HUES48 (cell line): ENCODE data around the gene CFAP74.

Experiments used
- H3K27ac ChIP-seq: one replicate; pipeline ENCODE4 v1.7.0; 2013; ENCODE audit warnings: low read depth, low read length, inconsistent platforms
- H3K27me3 ChIP-seq: 2 replicates; pipeline ENCODE4 v1.6.1; 2013; ENCODE audit warnings: mild to moderate bottlenecking, low read length; ENCODE audit not compliant: control insufficient read depth, insufficient read depth
- H3K36me3 ChIP-seq: 2 replicates; pipeline ENCODE4 v1.6.1; 2013; ENCODE audit warnings: low read length; ENCODE audit not compliant: control insufficient read depth, insufficient read depth
- H3K4me1 ChIP-seq: 2 replicates; pipeline ENCODE4 v1.6.1; 2013; ENCODE audit warnings: mild to moderate bottlenecking, low read length; ENCODE audit not compliant: control insufficient read depth, insufficient read depth
- H3K4me3 ChIP-seq: 2 replicates; pipeline ENCODE4 v1.5.1; 2013; ENCODE audit warnings: mild to moderate bottlenecking, low read depth, low read length
- H3K9ac ChIP-seq: 2 replicates; pipeline ENCODE4 v1.6.1; 2013; ENCODE audit warnings: mild to moderate bottlenecking, low read depth, low read length, moderate library complexity
- H3K9me3 ChIP-seq: 2 replicates; pipeline ENCODE4 v1.6.1; 2013; ENCODE audit warnings: low read length; ENCODE audit not compliant: control insufficient read depth, insufficient read depth

Gene CFAP74

DNA sequence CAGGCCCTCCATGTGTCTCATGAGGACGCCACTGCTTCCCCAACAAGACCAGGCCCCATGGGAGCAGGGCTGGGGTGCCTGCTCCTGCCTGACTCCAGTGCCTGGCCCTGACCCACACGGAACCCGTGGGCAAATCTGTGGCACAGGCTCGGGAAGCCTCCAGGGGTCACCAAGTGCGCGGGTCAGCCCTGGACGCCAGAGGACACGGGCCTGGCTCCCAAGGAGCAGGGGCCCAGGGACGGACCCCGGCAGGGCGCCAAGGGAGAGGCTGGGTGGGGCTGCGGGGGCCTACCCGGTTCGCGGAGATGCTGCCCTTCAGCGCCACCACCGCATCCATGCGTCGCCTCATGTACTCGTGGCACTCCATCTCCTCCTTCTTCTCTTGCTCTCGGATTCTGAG lies 31.9 kb downstream of the CFAP74 start:
- Histone ChIP-seq H3K9me3 (no peaks in the 10 kb centered on the region), H3K27me3 (no peaks in the 10 kb centered on the region), H3K36me3 (no peaks in the 10 kb centered on the region), H3K4me3 (no peak overlapping the region), H3K27ac (no peak overlapping the region), H3K9ac (no peak overlapping the region), H3K4me1 (no peaks in the 10 kb centered on the region)

DNA sequence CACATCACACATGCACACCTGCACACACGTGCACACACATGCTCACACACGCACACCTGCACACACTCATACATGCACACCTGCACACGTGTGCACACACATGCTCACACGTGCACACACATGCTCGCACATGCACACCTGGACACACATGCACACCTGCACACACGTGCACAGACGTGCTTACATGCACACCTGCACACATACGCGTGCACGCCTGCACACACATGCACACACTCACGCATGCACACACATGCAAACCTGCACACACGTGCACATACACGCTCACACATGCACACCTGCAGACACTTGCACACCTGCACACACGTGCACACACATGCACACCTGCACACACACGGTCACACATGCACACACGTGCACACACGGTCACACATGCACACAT lies 32.6 kb downstream of the CFAP74 start:
- H3K9ac ChIP-seq: no peak overlapping the region
- no peaks in the 10 kb centered on the region for H3K4me1 ChIP-seq
- H3K9me3 ChIP-seq: no peaks in the 10 kb centered on the region
- no peaks in the 10 kb centered on the region for H3K27me3 ChIP-seq
- H3K4me3 ChIP-seq: no peak overlapping the region
- H3K36me3 ChIP-seq: no peaks in the 10 kb centered on the region
- no peak overlapping the region for H3K27ac ChIP-seq

DNA sequence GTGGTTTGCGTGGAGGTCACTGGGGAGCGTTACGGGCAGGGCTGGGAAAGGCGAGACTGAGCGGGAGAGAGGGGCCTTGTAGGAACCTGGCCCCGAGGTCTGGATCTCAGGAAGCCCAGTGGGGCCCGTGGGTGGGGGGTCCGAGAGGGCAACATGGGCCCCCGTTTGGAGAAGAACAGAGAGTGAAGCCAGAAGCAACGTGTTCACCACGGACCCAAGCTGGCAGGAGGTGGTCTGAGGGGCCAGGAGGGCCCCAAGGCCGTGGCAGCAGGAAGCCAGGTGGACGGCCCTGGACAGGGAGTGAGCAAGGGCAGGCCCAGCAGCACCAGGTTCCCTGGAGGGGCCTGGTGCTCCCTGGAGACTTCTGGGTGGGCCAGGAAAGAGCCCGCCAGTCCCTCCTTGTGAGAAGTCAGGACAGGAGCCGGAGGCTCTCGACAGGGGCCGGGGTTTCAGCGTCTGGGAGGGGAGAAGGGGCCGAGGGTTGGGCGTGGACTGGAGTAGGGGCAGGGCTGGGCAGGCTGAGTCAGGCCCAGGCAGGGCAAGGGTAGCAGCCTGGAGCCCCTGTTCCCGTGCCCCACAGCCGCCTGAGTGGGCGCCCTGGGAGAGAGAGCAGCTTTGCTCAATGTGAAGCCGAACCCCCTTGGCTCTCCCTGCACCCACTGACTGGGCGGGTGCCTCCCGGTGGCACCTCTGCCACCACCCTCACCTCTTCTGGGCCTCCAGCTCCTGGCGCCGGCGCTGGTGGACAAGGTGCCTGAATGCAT lies 33.5 kb downstream of the CFAP74 start:
- no peaks in the 10 kb centered on the region for H3K27me3 ChIP-seq
- no peak overlapping the region for H3K4me3 ChIP-seq
- no peak overlapping the region for H3K27ac ChIP-seq
- H3K9ac ChIP-seq: no peak overlapping the region
- no peaks in the 10 kb centered on the region for H3K4me1 ChIP-seq
- no peaks in the 10 kb centered on the region for H3K9me3 ChIP-seq
- no peaks in the 10 kb centered on the region for H3K36me3 ChIP-seq

- Histone ChIP-seq H3K27ac (no peak overlapping the region), H3K9ac (no peak overlapping the region), H3K4me3 (no peak overlapping the region), H3K9me3 (no peaks in the 10 kb centered on the region), H3K27me3 (no peaks in the 10 kb centered on the region), H3K4me1 (no peaks in the 10 kb centered on the region), H3K36me3 (no peaks in the 10 kb centered on the region)
Measured at GRCh38 chr1:1969505-1969900, 34.1 kb downstream of the CFAP74 start.

GRCh38 chr1:1968767-1969504 lies 34.6 kb downstream of the CFAP74 start:
- Histone ChIP-seq H3K9me3 (no peaks in the 10 kb centered on the region), H3K27me3 (no peaks in the 10 kb centered on the region), H3K36me3 (no peaks in the 10 kb centered on the region), H3K27ac (no peak overlapping the region), H3K4me3 (no peak overlapping the region), H3K9ac (no peak overlapping the region), H3K4me1 (no peaks in the 10 kb centered on the region)

DNA sequence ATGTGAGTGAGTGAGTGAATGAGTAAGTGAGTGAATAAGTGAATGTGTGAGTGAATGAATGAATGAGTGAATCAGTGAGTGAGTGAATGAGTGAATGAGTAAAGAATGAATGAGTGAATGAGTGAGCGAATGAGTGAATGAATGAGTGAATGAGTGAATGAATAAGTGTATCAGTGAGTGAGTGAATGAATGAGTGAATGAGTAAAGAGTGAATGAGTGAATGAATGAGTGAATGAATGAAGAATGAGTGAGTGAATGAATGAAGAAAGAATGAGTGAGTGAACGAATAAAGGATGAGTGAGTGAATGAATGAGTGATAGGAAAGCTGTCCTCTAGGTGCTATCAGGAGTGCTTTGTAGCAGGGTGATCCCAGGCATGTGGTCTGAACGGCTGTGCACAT lies 35.7 kb downstream of the CFAP74 start:
- Histone ChIP-seq H3K27me3 (no peaks in the 10 kb centered on the region), H3K36me3 (no peaks in the 10 kb centered on the region), H3K27ac (no peak overlapping the region), H3K4me3 (no peak overlapping the region), H3K9me3 (no peaks in the 10 kb centered on the region), H3K4me1 (no peaks in the 10 kb centered on the region), H3K9ac (no peak overlapping the region)

DNA sequence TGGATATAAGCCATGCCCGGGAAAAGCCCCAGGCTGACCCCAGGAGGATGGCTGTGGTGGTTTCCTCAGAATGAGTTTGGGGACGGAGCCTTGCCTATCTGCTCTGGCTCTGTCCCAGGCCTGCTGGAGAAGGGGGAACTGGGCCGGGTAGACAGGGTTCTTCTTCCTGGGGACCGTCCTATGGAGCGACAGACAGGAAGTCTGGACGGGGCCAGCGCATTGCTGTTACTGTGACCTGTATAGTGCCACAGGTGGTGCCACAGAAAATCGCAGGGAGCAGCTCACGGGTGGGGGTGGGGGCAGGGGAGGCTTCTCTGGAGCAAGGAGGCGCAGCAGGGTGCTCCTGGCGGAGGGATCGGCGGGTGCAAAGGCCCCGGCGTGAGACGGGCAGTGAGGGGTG lies 36.4 kb downstream of the CFAP74 start:
- no peak overlapping the region for H3K9ac ChIP-seq
- no peaks in the 10 kb centered on the region for H3K36me3 ChIP-seq
- no peaks in the 10 kb centered on the region for H3K9me3 ChIP-seq
- H3K4me3 ChIP-seq: no peak overlapping the region
- no peak overlapping the region for H3K27ac ChIP-seq
- H3K27me3 ChIP-seq: no peaks in the 10 kb centered on the region
- H3K4me1 ChIP-seq: no peaks in the 10 kb centered on the region

GRCh38 chr1:1966071-1966740 lies 37.4 kb downstream of the CFAP74 start:
- no peaks in the 10 kb centered on the region for H3K36me3 ChIP-seq
- H3K4me3 ChIP-seq: no peak overlapping the region
- H3K9ac ChIP-seq: no peak overlapping the region
- no peaks in the 10 kb centered on the region for H3K9me3 ChIP-seq
- no peak overlapping the region for H3K27ac ChIP-seq
- no peaks in the 10 kb centered on the region for H3K27me3 ChIP-seq
- H3K4me1 ChIP-seq: peaks cover 4% of the 10 kb centered on the region

- Histone ChIP-seq H3K27me3 (no peaks in the 10 kb centered on the region), H3K27ac (no peak overlapping the region)
Measured at GRCh38 chr1:1965546-1965945, 38.0 kb downstream of the CFAP74 start.

GRCh38 chr1:1964811-1965210 lies 38.8 kb downstream of the CFAP74 start:
- Histone ChIP-seq H3K27ac (no peak overlapping the region), H3K36me3 (no peaks in the 10 kb centered on the region), H3K4me1 (peaks cover 9% of the 10 kb centered on the region), H3K27me3 (no peaks in the 10 kb centered on the region), H3K9ac (no peak overlapping the region), H3K9me3 (no peaks in the 10 kb centered on the region), H3K4me3 (no peak overlapping the region)

More at GRCh38 chr1:1965546-1965945, 38.0 kb downstream of the CFAP74 start:
- no peak overlapping the region for H3K9ac ChIP-seq
- no peaks in the 10 kb centered on the region for H3K9me3 ChIP-seq
- H3K4me1 ChIP-seq: peaks cover 9% of the 10 kb centered on the region
- H3K4me3 ChIP-seq: no peak overlapping the region
- no peaks in the 10 kb centered on the region for H3K36me3 ChIP-seq

DNA sequence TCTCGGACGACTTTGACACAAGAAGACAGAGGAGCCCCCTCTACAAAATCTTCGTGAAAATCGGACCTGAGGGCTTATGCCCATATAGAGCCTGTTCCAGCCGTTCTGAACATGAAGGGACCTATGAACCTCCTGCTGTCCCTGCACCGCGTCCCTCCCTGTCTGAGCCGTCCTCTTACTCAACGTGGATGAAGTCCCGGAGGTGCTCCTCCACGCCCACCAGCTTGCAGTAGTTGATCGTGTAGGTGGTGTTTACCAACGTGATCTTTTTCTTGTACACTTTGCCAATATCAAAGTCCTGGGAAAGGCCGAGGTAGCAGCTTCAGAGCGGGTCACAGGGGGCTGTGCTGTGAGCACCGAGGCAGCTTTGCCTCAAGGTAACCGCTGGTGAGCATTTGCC lies 40.0 kb downstream of the CFAP74 start:
- H3K27me3 ChIP-seq: no peaks in the 10 kb centered on the region
- no peaks in the 10 kb centered on the region for H3K36me3 ChIP-seq
- H3K9ac ChIP-seq: no peak overlapping the region
- no peak overlapping the region for H3K27ac ChIP-seq
- no peak overlapping the region for H3K4me3 ChIP-seq
- H3K9me3 ChIP-seq: no peaks in the 10 kb centered on the region
- peaks cover 9% of the 10 kb centered on the region for H3K4me1 ChIP-seq
